Natural killer cell (primary cell): ENCODE measurements around the gene ALKBH7. TPM values are rescaled to one million over a fixed set of nuclear protein-coding genes. Genes with fewer than 3 reads are reported as not detected.
A peak's percentile ranks its signal among the peaks of the same experiment; 100 is the strongest.
"Not testable (repeated sequence)": the region's sequence is repeated elsewhere in the genome, so short reads cannot be mapped to it uniquely, and the experiment has no call there.

Experiments
- ATAC-seq, 3 donors: fragments of 150-1000 bp in 2 of 3; fragments of 200-7000 bp in 1 of 3; cut with Tn5 transposase; 1 replicate in 1 of 3; 2 replicates in 2 of 3; pipeline ENCODE4 v1.10.0; 2021; ENCODE audit warnings: mild to moderate bottlenecking in 2 of 3, moderate library complexity in 2 of 3
- DNase-seq, 2 donors: peaks; one replicate each; pipeline versions ENCODE4 v3.0.0 to v3.0.0-alpha.2; 2013 to 2021; ENCODE audit warnings: mixed read lengths in 1 of 2
- H3K27ac ChIP-seq: one replicate; pipeline ENCODE4 v1.5.1; 2013; ENCODE audit warnings: mild to moderate bottlenecking, low read length
- H3K27me3 ChIP-seq: one replicate; pipeline ENCODE4 v1.6.1; 2013; ENCODE audit warnings: low read length; ENCODE audit not compliant: control insufficient read depth, insufficient read depth
- H3K36me3 ChIP-seq: one replicate; pipeline ENCODE4 v1.6.1; 2013; ENCODE audit warnings: low read length; ENCODE audit not compliant: control insufficient read depth, insufficient read depth
- H3K4me1 ChIP-seq: one replicate; pipeline ENCODE4 v1.6.1; 2013; ENCODE audit warnings: low read length; ENCODE audit not compliant: control insufficient read depth, insufficient read depth
- H3K4me3 ChIP-seq: one replicate; pipeline ENCODE4 v1.5.1; 2013; ENCODE audit warnings: low read length
- H3K9me3 ChIP-seq: one replicate; pipeline ENCODE4 v1.6.1; 2013; ENCODE audit warnings: low read length; ENCODE audit not compliant: control insufficient read depth, insufficient read depth
- H3K27ac Mint-ChIP-seq, 2 donors: one replicate each; pipeline ENCODE4 v1.8.0; 2022; ENCODE audit warnings: mild to moderate bottlenecking in 2 of 2, mixed read lengths in 2 of 2, moderate library complexity in 1 of 2
- H3K27me3 Mint-ChIP-seq, 2 donors: one replicate each; pipeline ENCODE4 v1.8.0; 2022; ENCODE audit warnings: low read depth in 2 of 2, mixed read lengths in 2 of 2
- H3K36me3 Mint-ChIP-seq: one replicate; pipeline ENCODE4 v1.8.0; 2022; ENCODE audit warnings: mixed read lengths
- H3K4me1 Mint-ChIP-seq, 2 donors: one replicate each; pipeline ENCODE4 v1.8.0; 2022; ENCODE audit warnings: mixed read lengths in 2 of 2
- H3K4me3 Mint-ChIP-seq: one replicate; pipeline ENCODE4 v1.8.0; 2022; ENCODE audit warnings: mild to moderate bottlenecking, moderate library complexity, mixed read lengths
- H3K9me3 Mint-ChIP-seq, 2 donors: one replicate each; pipeline ENCODE4 v1.8.0; 2022; ENCODE audit warnings: mixed read lengths in 2 of 2
- WGBS: methylation state at CpG from one replicate; pipeline ENCODE4 v1.1.7; 2013; ENCODE audit warnings: missing lambda C conversion rate; ENCODE audit not compliant: insufficient coverage; 5-methylcytosine and 5-hydroxymethylcytosine counted together
- intact Hi-C: fragments of 100-400 bp; cut with micrococcal nuclease; formaldehyde crosslinking; loops from one replicate; pipeline ENCODE4 v1.14.2; 2022
- total RNA-seq, 4 donors: library from RNA; stranded (reverse); fragments of 120-200 nt in 1 of 4; gene quantifications; one replicate each; pipeline versions ENCODE4 v1.2.3 to v1.2.4, GENCODE V29; 2013 to 2022
- TF ChIP-seq, protein P1 (sequence below): fragments of 200-600 bp; IDR thresholded peaks from one replicate; pipeline ENCODE4 v1.8.0; 2022; ENCODE audit warnings: antibody characterized with exemption

The ALKBH7 gene
- total RNA-seq, 3 donors from 2014 or later (not counting 1 experiment from before 2014, with no cell fraction given) = 23.7 to 30.4 (median 25.9) TPM

DNA sequence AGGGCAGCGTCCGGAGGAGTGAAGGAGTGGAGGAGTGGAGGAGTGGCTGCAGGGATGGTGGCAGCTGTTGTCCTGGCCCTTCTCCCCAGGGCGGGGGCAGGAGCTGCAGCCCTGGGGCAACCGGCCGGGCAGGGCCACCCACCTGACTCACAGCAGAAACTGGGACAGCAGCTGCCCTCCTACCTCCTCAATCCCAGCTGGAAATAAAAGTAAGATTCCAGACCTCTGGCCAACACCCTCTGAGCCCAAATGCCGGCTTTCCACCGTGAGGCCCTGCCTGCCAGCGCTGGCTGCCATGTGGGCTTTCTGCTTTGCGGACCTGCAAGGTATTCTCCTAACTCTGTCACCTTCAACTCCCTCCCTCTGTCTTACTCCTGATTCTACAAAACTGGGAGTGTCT is 14.6 kb upstream of the ALKBH7 start:
- Histone ChIP-seq H3K9me3 (no peaks in the 10 kb centered on the region), H3K27me3 (no peaks in the 10 kb centered on the region), H3K4me3 (no peak overlapping the region), H3K4me1 (peaks cover 20% of the 10 kb centered on the region), H3K27ac (no peak overlapping the region), H3K36me3 (no peaks in the 10 kb centered on the region)
- Mint-ChIP-seq H3K4me3 (no peak overlapping the region), H3K4me1 (peaks cover 4 to 12% of the 10 kb centered on the region in 2 donors), H3K9me3 (no peaks in the 10 kb centered on the region), H3K27me3 (peaks cover 0 to 3% of the 10 kb centered on the region in 2 donors), H3K27ac (no peak overlapping the region), H3K36me3 (no peaks in the 10 kb centered on the region)
- intact Hi-C loops = no loop called here
- TF ChIP-seq, protein P1, sequence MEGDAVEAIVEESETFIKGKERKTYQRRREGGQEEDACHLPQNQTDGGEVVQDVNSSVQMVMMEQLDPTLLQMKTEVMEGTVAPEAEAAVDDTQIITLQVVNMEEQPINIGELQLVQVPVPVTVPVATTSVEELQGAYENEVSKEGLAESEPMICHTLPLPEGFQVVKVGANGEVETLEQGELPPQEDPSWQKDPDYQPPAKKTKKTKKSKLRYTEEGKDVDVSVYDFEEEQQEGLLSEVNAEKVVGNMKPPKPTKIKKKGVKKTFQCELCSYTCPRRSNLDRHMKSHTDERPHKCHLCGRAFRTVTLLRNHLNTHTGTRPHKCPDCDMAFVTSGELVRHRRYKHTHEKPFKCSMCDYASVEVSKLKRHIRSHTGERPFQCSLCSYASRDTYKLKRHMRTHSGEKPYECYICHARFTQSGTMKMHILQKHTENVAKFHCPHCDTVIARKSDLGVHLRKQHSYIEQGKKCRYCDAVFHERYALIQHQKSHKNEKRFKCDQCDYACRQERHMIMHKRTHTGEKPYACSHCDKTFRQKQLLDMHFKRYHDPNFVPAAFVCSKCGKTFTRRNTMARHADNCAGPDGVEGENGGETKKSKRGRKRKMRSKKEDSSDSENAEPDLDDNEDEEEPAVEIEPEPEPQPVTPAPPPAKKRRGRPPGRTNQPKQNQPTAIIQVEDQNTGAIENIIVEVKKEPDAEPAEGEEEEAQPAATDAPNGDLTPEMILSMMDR = no peak
- 94% methylated on average over 9 of the region's 9 CpGs for WGBS
- no peak for ATAC-seq
- DNase-seq = no peak

DNA sequence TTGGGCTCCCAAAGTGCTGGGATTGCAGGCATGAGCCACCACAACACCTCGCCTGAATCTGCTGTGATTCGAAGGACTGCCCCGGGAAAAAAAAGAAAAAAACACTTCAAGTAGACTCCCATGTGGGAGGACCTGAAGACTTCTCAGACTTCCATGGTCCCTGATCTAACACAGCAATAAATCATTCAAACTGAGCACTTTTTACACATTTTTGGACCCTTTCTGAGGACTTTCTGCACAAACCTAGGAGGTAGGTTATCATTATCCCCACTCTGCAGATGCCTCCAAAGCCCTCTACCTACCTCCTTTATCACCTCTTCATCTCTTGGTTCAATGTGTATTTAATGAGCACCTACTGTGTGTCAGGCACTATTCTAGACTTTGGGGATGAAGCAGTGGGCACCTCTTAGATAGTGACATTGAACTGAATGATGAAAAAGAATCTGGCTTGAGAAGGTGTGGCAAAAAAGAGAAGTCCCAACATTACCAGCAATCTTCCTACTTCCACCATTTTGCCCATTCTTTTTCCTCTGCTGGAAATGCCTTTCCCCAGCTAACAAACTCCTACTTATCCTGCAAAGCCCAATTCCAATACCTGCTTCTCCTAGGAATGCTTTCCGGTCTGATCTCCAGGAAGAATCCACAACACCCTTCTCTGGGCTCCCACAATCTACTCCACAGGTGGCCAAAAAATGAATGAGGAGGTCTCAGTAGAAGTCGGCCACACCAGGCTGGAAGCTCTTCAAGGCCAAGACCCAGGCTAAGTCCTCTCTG is 12.8 kb upstream of the ALKBH7 start:
- no peak for DNase-seq

DNA sequence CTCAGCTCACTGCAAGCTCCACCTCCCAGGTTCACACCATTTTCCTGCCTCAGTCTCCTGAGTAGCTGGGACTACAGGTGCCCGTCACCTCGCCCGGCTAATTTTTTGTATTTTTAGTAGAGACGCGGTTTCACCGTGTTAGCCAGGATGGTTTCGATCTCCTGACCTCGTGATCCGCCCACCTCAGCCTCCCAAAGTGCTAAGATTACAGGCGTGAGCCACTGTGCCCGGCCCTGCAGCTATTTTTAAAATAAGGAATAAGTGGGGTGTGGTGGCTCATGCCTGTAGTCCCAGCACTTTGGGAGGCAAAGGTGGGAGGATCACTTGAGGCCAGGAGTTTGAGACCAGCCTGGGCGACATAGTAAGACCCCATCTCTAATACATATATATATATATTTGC is 12.1 kb upstream of the ALKBH7 start:
- DNase-seq, H3K36me3 Mint-ChIP-seq, H3K27ac Mint-ChIP-seq, H3K27me3 ChIP-seq, H3K9me3 ChIP-seq, H3K27ac ChIP-seq, ATAC-seq, H3K4me3 ChIP-seq, H3K27me3 Mint-ChIP-seq, H3K9me3 Mint-ChIP-seq: not testable (repeated sequence)
- peak overlapping the region; percentile 89 for H3K4me3 Mint-ChIP-seq
- 94% methylated on average over 6 of the region's 12 CpGs for whole genome bisulfite sequencing
- H3K4me1 Mint-ChIP-seq = peaks cover 4 to 12% of the 10 kb centered on the region in 2 donors
- peaks cover 26% of the 10 kb centered on the region for H3K4me1 ChIP-seq
- intact Hi-C loops = loop anchor here (2.0 kb wide), 1 partner anchor 64 kb away; the partner anchor contains the start of gene KHSRP
- peaks cover 11% of the 10 kb centered on the region for H3K36me3 ChIP-seq

More for the DNA sequence above, 12.8 kb upstream of the ALKBH7 start:
- Histone ChIP-seq H3K27ac (no peak overlapping the region), H3K4me3 (no peak overlapping the region), H3K36me3 (peaks cover 5% of the 10 kb centered on the region), H3K4me1 (peaks cover 26% of the 10 kb centered on the region), H3K27me3 (no peaks in the 10 kb centered on the region), H3K9me3 (no peaks in the 10 kb centered on the region)
- Mint-ChIP-seq H3K27ac (peak overlapping the region in 1 of 2 donors; percentile 16), H3K4me3 (peak overlapping the region; percentile 4), H3K9me3 (no peaks in the 10 kb centered on the region), H3K4me1 (peaks cover 4 to 12% of the 10 kb centered on the region in 2 donors), H3K27me3 (peaks cover 0 to 3% of the 10 kb centered on the region in 2 donors), H3K36me3 (no peaks in the 10 kb centered on the region)
- TF ChIP-seq, protein P1 = no peak
- WGBS = 96% methylated on average over 5 of the region's 5 CpGs
- intact Hi-C loops = loop anchor here (2.0 kb wide), 1 partner anchor 65 kb away; the partner anchor contains the start of gene KHSRP
- no peak for ATAC-seq

DNA sequence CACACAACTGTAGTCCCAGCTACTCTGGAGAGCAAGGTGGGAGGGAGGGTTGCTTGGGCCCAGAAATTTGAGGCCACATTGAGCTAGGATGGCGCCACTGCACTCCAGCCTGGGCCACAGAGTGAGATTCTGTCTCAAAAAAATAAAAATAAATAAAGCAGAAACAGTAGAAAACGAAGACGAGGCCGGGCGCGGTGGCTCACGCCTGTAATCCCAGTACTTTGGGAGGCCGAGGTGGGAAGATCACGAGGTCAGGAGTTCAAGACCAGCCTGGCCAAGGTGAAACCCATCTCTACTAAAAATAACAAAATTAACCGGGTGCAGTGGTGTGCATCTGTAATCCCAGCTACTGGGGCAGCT is 11.8 kb upstream of the ALKBH7 start:
- not testable (repeated sequence) for ATAC-seq, DNase-seq, H3K9me3 Mint-ChIP-seq, H3K27me3 Mint-ChIP-seq, H3K36me3 Mint-ChIP-seq, H3K9me3 ChIP-seq, H3K27me3 ChIP-seq
- intact Hi-C loops = loop anchor here (1.0 to 2.0 kb wide), 2 partner anchors 11 to 64 kb away; partner anchors contain the start of genes ALKBH7 and KHSRP
- Histone ChIP-seq H3K36me3 (peaks cover 14% of the 10 kb centered on the region), H3K27ac (peak overlapping the region; percentile 84), H3K4me3 (peak overlapping the region; percentile 74), H3K4me1 (peaks cover 26% of the 10 kb centered on the region)
- Mint-ChIP-seq H3K4me1 (peaks cover 4 to 12% of the 10 kb centered on the region in 2 donors), H3K4me3 (peak overlapping the region; percentile 89), H3K27ac (peak overlapping the region; percentile 78 to 96)
- 95% methylated on average over 10 of the region's 10 CpGs for WGBS
